Fibroblast of pulmonary artery (primary cell): ENCODE measurements around the gene NFIL3.
"Not testable (repeated sequence)": the region's sequence is repeated elsewhere in the genome, so short reads cannot be mapped to it uniquely, and the experiment has no call there.

Source experiments
- DNase-seq: peaks from one replicate; pipeline ENCODE4 v3.0.0-alpha.2; 2010; ENCODE audit warnings: low read depth
- H3K4me3 ChIP-seq: replicated peaks from 2 replicates; pipeline ENCODE4 v1.5.1; 2011; ENCODE audit warnings: low read depth, mild to moderate bottlenecking, control low read depth, low read length, moderate library complexity
- CTCF ChIP-seq: IDR thresholded peaks from 2 replicates; pipeline ENCODE4 v1.5.1; 2011; ENCODE audit warnings: mild to moderate bottlenecking, control low read depth, low read length, inconsistent platforms; ENCODE audit errors: missing control alignments

NFIL3 gene

GRCh38 chr9:91393826-91394225 lies 29.8 kb downstream of the NFIL3 start:
- H3K4me3 ChIP-seq, result no peak overlapping the region
- no peak for DNase-seq
- TF ChIP-seq CTCF, result no peak

- DNase-seq, result no peak
- no peak overlapping the region for H3K4me3 ChIP-seq
- no peak for TF ChIP-seq CTCF
These were observed 31.2 kb downstream of the NFIL3 start for GRCh38 chr9:91392435-91392834.

DNA sequence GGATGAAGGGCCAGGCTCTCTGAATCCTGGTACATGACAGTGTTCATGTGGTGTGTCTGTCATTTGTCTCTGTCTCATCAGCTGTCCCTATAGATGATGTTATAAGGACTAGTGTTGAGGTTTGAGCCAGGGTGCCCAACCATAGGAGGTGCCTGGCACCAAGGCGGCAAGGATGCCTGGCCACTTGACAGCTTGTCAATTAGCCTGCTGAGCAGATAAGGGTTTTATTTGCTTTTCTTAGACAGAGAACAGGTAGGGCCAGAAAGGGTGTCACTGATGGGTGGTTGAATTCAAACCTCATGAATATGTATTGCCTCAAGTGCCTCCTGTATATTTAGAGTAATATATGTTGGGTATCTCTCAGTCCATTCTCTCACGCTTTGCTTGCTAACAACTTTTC lies 31.8 kb downstream of the NFIL3 start:
- no peak overlapping the region for H3K4me3 ChIP-seq
- DNase-seq, result no peak
- no peak for TF ChIP-seq CTCF

- DNase-seq, result no peak
- TF ChIP-seq CTCF, result no peak
- H3K4me3 ChIP-seq, result no peak overlapping the region
These were observed 32.2 kb downstream of the NFIL3 start for GRCh38 chr9:91391412-91391811.

GRCh38 chr9:91389686-91390085 lies 33.9 kb downstream of the NFIL3 start:
- not testable (repeated sequence) for DNase-seq, H3K4me3 ChIP-seq

- no peak for TF ChIP-seq CTCF
- H3K4me3 ChIP-seq, result no peak overlapping the region
- no peak for DNase-seq
These were observed 36.9 kb downstream of the NFIL3 start for GRCh38 chr9:91386765-91387164.

- DNase-seq, result no peak
- H3K4me3 ChIP-seq, result no peak overlapping the region
- no peak for TF ChIP-seq CTCF
These were observed 38.7 kb downstream of the NFIL3 start for GRCh38 chr9:91384954-91385353.

GRCh38 chr9:91383577-91383976 lies 40.1 kb downstream of the NFIL3 start:
- TF ChIP-seq CTCF, result no peak
- no peak overlapping the region for H3K4me3 ChIP-seq
- DNase-seq, result no peak
